HuH-7 (cell line): Measurements from ENCODE around the gene AXIN1.
"Not testable (repeated sequence)": the region's sequence is repeated elsewhere in the genome, so short reads cannot be mapped to it uniquely, and the experiment has no call there.

Source experiments
- DNase-seq: peaks from one replicate; pipeline ENCODE4 v3.0.0; 2011; ENCODE audit warnings: low spot score

The AXIN1 gene

DNA sequence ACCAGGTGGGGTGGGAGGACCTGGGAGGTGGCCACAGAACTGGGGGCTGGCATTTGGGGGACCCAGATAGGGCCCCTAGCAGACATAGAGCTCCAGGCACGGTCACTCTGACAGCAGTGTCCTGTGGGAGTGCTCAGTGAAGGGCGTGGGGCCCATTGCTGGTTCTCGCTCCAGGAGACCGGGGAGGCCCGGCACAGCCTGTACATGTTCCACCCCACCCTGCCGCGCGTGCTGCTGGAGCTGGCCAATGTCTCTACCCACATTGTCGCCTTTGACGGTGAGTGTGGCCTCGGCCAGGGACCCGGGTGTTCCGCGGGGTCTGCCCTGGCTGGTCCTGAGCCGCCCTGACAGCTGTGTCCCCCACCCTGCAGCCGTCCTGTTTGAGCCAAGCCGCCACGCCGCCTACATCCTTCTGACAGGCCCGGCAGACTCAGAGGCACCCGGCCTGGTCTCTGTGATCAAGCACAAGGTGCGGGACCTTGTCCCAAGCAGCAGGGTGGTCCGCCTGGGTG, 88.0 kb downstream of the AXIN1 start:
- no peak for DNase-seq

DNA sequence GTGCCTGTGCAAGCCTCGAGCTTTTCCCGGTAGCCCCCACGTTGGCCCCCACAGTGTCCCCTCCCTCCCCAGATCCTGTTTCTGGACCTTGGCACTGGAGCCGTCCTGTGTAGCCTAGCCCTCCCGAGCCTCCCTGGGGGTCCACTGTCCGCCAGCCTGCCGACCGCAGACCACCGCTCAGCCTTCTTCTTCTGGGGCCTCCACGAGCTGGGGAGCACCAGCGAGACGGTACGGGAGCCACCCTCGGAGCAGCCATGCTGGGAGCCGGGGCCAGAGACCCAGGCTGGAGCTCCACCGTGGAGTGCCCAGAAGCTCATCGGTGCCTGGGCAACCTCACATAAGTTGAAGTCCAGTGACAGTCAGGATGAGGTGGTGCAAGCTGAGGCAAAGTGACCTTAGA, 88.6 kb downstream of the AXIN1 start:
- no peak for DNase-seq

DNA sequence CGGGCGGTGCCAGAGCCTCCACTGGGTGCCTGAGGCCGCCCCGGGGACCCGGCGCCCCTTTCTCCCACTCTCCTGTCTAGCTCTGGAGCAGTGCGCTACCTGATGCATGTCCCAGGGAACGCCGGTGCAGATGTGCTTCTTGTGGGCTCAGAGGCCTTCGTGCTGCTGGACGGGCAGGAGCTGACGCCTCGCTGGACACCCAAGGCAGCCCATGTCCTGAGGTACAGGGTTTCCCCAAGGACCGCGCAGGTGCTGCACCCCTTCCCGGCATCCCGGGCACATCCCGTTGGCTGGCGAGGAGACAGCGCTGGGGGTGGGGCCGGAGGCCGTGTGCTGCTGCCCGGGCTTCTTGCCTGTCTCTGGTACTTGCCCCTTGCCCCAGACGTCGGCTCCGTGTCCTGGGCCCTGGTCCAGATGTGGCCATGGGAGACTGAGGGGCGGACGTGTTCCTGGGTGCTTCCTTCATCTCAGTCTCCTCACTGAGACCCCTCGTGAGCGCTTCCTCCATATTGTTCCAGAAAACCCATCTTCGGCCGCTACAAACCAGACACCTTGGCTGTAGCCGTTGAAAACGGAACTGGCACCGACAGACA, 89.2 kb downstream of the AXIN1 start:
- no peak for DNase-seq

DNA sequence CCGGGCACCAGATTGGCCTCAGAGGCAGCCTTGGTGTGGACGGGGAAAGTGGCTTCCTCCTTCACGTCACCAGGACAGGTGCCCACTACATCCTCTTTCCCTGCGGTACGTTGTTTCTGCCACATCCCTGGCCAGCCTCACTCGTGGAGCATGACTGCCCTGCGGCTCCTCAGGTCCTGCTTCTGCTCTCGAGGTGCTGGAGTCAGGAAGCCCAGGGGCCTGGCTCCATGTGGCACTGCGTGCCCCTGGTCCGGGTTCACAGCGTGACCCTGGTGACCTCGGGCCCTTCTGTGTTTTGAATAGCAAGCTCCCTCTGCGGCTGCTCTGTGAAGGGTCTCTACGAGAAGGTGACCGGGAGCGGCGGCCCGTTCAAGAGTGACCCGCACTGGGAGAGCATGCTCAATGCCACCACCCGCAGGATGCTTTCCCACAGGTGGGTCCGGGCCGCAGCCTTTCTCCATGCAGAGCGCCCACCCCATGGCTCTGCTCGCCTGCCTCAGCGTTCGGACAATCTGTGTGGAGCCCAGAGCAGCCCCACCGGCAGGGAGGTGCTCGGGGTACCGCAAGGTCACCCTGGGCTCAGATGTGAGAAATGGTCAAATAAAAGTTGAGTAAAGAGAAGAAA, 90.3 kb downstream of the AXIN1 start:
- no peak for DNase-seq

DNA sequence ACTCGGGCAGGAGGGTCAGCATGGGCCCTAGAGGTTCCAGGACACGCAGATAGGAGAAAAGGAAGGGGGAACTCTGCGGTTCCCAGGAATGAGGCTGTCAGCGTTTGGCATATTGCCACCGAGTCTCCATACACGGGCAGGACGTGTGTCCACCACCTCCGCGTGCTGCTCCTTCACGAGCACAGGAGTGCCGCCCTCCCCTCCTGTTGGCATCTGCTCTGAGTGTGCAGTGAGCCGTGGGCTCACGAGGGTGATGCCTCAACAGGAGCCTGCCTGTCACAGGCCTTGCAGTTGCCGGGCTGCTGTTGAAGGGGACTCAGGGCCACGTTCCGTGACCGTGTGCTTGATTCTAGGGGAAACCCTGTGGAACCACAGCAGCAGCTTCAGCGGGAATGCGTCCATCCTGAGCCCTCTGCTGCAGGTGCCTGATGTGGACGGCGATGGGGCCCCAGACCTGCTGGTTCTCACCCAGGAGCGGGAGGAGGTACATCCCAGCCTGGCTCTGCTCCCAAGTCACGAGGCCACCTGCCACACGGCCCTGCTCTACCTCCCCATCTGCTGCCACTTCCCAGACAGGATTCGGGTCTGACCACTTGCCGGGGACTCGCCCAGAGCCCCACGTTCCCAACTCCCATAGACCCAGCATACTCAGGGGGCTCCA, 91.4 kb downstream of the AXIN1 start:
- DNase-seq, result no peak

DNA sequence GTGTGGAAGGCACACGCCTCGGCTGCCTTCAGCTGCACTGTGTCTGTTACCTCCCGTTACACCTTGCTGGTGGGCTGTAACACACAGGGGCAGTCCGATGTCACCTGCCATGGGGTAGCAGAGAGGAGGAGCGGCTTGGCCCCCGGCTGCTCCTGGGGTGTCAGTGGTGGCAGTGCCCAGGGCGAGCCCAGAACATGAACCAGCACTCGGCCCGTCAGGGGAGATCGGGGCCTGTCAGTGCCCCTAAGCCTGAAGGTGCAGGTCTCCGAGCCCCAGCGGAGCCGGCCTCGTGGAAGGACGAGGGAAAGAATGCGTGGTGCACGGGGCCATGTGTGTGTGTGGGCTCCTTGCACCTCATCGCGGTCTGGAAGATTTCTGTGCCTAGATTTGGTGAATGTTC, 92.2 kb downstream of the AXIN1 start:
- no peak for DNase-seq

DNA sequence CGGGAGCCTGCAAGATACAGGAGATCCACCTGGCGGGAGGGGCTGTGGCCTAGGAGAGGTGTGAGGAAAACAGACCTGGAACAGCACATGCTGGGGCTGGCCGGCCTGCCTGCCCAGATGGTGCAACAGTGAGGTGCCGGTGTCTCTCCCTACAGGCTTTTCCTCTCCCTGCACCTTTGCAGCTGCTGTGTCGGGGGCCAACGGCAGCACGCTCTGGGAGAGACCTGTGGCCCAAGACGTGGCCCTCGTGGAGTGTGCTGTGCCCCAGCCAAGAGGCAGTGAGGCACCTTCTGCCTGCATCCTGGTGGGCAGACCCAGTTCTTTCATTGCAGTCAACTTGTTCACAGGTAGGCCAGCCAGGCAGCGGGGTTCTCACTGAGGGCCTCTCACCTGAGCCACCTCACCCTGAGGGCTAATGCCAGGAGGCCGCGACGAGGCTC, 92.7 kb downstream of the AXIN1 start:
- no peak for DNase-seq

DNA sequence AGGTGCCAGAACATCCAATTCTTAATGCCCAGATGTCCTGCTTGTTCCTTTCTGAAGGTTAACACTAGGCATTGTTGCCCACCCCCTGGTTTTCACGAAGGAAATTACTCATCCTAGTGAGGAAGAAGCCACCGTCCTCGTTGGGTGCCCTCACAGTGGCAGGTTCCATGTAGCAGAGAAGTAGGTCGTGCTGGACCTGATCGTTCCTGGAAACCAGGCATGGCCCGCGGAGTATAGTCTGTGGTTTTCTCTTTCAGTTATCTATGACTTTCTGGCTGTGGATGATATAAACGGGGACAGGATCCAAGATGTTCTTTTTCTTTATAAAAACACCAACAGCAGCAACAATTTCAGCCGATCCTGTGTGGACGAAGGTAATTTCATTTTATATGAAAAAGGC, 93.3 kb downstream of the AXIN1 start:
- DNase-seq, result no peak

DNA sequence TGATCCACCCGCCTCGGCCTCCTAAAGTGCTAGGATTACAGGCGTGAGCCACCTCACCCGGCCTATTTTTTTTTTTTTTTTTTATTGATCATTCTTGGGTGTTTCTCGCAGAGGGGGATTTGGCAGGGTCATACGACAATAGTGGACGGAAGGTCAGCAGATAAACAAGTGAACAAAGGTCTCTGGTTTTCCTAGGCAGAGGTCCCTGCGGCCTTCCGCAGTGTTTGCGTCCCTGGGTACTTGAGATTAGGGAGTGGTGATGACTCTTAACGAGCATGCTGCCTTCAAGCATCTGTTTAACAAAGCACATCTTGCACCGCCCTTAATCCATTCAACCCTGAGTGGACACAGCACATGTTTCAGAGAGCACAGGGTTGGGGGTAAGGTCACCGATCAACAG, 94.4 kb downstream of the AXIN1 start:
- DNase-seq, result not testable (repeated sequence)

DNA sequence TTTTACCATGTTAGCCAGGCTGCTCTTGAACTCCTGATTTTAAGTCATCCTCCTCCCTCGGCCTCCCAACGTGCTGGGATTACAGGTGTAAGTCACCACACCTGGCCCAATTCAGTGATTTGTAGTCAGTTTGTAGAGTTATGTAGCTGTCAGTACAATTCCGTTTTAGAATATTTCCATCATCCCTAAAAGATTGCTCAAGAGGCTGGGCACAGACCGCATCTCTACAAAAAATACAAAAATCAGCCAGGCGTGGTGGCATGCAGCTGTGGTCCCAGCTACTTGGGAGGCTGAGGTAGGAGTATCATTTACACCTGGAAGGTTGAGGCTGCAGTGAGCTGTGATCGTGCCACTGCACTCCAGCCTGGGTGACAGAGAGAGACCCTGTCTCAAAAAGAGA, 97.3 kb downstream of the AXIN1 start:
- no peak for DNase-seq

DNA sequence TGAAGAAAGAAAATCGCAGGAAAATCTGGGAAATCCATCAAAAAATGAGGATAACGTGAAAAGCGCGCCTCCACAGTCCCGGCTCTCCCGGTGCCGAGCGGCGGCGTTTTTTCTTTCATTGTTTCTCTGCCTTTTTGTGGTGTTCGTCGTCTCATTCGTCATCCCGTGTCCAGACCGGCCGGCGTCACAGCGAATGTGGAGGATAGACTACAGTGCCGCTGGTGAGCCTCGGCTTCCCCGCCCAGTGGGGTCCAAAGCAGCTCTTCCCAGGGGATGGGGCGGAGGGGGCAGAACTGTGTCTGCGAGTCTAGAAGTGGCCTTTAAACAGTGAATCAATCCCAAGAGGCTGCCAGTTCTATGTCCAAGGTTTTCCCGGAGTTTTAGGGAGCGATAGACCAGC, 98.1 kb downstream of the AXIN1 start:
- no peak for DNase-seq

DNA sequence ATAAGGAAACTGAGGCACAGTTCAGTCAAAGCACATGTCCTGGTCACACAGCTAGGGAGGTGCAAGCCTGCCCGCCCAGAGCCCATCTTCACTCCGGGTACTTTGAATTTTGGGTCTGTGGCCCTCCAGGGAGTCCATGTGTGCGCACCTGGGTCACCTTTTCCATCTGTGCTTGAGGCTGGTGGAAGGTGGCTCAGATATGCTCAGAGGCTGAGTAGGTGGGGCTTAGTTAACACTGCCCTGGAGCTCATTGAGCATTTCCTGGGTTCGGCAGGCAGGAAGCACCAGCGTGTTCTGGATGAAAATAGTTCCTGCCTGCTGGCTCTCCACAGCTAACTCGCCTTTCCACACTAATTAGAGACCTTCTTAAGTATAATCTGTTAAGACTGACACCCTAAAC, 98.7 kb downstream of the AXIN1 start:
- no peak for DNase-seq

DNA sequence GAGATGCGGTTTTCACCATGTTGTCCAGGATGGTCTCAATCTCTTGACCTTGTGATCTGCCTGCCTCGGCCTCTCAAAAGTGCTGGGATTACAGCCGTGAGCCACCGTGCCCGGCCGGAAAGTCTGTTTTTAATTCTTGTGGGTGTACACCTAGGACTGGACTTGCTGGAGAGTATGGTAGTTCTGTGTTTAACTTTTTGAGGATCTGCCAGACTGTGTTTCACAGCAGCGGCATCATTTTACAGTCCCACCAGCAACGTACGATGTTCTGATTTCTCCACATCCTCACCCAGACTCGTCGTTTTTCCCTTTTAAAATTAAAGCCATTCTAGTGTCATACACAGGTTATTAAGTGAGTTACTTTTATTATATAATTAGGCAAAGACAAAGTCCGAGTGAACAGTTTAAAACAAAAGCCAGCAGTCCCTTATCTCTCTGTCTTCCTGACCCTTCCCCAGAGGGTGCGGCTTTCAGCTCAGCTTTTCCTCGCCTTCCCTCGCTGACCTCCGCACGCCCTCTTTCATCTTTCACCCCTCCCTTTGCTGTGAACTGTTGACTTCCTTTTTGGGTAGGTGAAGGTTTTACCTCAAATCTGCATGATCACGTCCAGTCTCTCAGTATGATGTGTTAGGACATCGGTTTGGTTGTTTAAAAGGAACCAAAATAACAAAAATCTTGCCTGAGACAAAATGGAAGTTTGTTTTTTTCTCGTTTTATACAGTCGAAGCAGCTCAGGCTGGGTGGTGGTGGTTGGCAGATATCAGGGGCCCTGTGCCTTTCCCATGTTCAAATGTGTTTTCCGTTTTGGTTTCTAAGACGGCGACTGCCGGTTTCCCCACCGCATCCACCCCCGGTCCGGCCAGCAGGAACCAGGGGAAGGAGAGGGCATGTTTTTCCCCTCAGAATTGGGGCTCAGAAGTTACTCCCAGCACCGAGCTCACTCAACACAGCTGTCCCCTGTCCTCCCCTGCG, 99.9 kb downstream of the AXIN1 start:
- no peak for DNase-seq

DNA sequence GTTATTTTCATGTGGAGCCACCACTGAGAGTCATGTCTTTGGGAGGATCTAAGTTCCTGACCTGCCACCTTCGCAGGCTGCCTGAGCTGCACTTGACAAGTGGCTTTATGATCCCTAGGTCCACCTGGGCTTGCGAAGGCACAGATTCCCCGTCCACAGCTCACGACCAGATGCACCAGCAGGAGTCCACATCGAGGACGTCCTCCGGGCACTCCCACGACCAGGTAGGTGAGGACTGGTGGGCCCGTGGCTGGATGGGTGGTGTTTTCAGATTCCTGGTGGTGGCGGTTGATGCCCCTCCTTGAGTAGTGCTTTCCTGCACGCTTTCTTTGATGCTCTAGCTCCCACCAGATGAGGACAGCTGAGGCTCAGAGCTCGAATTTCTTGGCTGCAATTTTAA, 103.1 kb downstream of the AXIN1 start:
- DNase-seq, result no peak

DNA sequence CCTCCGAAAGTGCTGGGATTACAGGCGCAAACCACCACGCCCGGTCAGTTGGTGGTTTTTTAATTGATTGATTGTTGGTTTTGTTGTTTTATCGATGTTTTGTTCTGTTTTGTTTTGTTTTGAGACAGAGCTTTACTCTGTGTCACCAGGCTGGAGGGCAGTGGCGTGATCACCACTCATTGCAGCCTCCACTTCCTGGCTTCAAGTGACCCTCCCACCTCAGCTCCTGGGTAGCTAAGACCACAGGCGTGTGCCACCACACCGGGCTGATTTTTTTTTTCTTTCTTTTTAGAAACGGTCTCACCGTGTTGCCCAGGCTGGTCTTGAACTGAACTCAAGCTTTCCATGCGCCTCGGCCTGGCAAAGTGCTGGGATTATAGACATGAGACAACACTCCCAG, 105.5 kb downstream of the AXIN1 start:
- DNase-seq, result no peak

DNA sequence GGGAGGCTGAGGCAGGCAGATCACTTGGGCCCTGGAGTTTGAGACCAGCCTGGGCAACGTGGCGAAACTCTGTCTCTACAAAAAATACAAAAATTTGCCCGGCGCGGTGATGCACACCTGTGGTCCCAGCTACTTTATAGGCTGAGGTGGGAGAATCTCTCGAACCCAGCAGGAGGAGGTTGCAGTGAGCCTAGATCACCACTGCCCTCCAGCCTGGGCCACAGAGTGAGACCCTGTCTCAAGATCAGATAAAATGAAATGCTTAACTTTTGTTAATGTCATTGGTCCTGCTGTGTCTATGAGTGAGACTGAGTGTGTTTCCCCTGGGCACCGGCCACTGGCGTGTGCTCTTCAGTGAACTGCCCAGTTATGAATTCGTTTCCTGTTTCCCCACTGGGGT, 107.4 kb downstream of the AXIN1 start:
- DNase-seq, result no peak

DNA sequence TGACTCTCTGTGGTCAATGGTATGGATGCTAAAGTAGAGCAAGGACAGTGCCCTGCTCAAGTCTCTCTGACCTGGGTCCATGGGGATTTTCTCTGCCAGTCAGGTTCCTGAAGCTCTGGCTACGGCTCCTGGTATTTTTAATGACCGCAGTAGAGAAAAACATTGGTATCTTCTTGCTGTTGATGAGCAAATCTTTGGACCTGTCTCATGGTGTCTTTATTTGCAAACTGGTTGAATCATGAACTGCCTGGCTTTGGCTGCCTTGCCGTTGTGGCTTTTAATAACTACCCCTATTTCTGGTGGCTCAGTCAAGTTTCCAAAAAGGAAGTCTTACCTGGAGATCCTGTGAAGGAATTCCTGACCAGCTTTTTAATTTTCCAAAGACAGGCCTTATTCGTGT, 109.2 kb downstream of the AXIN1 start:
- DNase-seq, result no peak

DNA sequence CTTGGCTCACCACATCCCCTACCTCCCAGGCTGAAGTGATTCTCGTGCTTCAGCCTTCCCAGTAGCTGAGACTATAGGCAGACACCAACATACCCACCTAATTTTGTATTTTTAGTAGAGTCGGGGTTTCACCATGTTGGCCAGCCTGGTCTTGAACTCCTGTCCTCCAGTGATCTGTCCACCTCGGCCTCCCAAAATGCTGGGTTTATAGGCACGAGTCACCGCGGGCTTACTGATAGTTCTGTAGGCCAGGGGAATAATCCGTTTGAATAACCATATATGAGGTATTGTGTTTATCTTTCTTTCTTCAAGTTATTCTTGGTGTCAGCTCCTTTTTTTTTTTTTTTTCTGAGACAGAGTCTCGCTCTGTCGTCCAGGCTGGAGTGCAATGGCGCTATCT, 110.2 kb downstream of the AXIN1 start:
- DNase-seq, result no peak

DNA sequence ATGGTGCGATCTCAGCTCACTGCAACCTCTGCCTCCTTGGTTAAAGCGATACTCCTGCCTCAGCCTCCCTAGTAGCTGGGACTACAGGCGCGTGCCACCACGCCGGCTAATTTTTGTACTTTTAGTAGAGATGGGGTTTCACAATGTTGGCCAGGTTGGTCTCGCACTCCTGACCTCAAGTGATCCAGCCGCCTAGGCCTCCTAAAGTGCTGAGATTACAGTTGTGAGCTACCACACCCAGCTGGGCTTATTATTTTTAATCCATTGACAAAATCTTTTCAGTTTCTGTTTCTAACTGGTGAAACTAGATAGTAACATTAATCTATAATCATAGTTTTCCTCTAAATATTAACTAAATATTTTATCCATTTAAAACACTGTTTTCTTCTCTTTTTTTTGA, 112.0 kb downstream of the AXIN1 start:
- no peak for DNase-seq

DNA sequence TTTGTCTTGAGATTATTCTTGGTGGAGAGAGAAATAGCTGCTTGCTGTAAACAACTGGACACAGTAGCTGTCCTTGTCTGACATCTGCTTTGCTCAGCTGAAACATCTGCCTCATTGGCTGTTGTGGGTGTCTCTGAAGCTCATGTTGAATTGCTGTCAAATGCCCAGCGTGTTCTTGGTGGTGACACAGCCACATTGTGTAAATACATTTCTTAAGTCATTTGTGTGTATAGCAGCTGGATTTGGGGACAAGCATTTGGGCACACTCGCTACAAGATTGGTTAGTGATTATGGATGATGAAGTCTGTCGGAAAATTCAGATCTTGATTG, 112.6 kb downstream of the AXIN1 start:
- no peak for DNase-seq
